Cardiac muscle cell (in vitro differentiated cells and primary cell): ENCODE results near the gene CX3CR1. TPM values are rescaled to one million over a fixed set of nuclear protein-coding genes. Genes with fewer than 3 reads are reported as not detected.
A peak's percentile ranks its signal among the peaks of the same experiment; 100 is the strongest.

ENCODE experiments used
- DNase-seq, 2 donors: peaks; one replicate each; pipeline versions ENCODE4 v3.0.0 to v3.0.0-alpha.2; 2010 to 2017; ENCODE audit warnings: low read depth in 1 of 2, low spot score in 1 of 2
- H3K27ac ChIP-seq: fragments of 200-600 bp; sonication (generic); 2 replicates; pipeline ENCODE4 v1.5.1; 2016
- H3K27me3 ChIP-seq: fragments of 200-600 bp; sonication (generic); 2 replicates; pipeline ENCODE4 v1.6.0; 2016; ENCODE audit warnings: control low read depth
- H3K36me3 ChIP-seq: fragments of 200-600 bp; sonication (generic); 2 replicates; pipeline ENCODE4 v1.5.1; 2016; ENCODE audit warnings: control low read depth
- H3K4me1 ChIP-seq: fragments of 200-600 bp; sonication (generic); 2 replicates; pipeline ENCODE4 v1.8.1; 2017; ENCODE audit warnings: low read depth, mild to moderate bottlenecking, mixed run types
- H3K4me3 ChIP-seq: fragments of 200-600 bp; sonication (generic); 2 replicates; pipeline ENCODE4 v1.5.1; 2016; ENCODE audit warnings: mild to moderate bottlenecking
- H3K9me3 ChIP-seq: fragments of 200-600 bp; sonication (generic); 2 replicates; pipeline ENCODE4 v1.5.1; 2017; ENCODE audit warnings: low read depth, mild to moderate bottlenecking, control low read depth
- polyA plus RNA-seq: library from polyadenylated mRNA; unstranded; fragments of >200 nt; fragmentation: Nextera tagmentation; extraction: Ambion mirVana; gene quantifications from 2 replicates; pipeline ENCODE4 v1.2.1, GENCODE V29; 2016
- total RNA-seq: library from RNA; depleted of rRNA; stranded (reverse); fragments of >200 nt; gene quantifications from 2 replicates; pipeline ENCODE4 v1.2.3, GENCODE V29; 2016
- TF ChIP-seq, protein P1 (sequence below): IDR thresholded peaks from 2 replicates; pipeline ENCODE4 v1.5.1; 2012; ENCODE audit warnings: low read depth, mild to moderate bottlenecking, low read length

Gene CX3CR1
- total and polyA plus RNA-seq, 2 experiments from 2014 or later = 0.48 to 2.6 TPM

DNA sequence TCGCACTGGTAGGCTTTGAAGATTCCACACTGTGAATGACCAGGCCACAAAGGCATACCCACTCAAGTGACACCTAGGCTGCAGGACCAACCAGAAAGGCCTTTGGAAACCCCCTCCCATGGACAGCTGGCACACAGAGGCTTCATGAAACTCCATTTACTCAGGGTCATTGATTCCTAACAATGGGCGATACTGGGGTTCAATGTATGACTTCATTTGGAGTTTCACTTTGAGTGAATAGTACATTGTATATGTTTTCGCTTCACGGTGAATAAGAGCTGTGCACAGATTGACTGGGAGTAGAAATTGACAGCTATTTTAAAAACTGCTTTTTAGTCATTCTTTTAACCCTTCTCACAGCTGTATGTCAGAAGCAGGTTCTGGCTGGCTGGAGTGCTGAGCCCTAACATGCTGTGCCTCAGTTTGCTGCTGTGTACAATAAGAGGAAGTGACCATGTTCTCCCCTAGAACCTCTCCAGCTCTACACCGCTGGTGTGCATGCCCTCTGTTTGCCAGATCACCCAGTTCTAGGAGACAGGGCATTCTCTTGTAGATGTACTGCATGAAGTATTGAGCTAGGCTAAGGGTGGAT, 15.4 kb upstream of the CX3CR1 start:
- Histone ChIP-seq H3K4me1 (peaks cover 10% of the 10 kb centered on the region), H3K27ac (no peak overlapping the region), H3K9me3 (no peaks in the 10 kb centered on the region), H3K36me3 (no peaks in the 10 kb centered on the region), H3K27me3 (no peaks in the 10 kb centered on the region), H3K4me3 (no peak overlapping the region)
- TF ChIP-seq, protein P1, sequence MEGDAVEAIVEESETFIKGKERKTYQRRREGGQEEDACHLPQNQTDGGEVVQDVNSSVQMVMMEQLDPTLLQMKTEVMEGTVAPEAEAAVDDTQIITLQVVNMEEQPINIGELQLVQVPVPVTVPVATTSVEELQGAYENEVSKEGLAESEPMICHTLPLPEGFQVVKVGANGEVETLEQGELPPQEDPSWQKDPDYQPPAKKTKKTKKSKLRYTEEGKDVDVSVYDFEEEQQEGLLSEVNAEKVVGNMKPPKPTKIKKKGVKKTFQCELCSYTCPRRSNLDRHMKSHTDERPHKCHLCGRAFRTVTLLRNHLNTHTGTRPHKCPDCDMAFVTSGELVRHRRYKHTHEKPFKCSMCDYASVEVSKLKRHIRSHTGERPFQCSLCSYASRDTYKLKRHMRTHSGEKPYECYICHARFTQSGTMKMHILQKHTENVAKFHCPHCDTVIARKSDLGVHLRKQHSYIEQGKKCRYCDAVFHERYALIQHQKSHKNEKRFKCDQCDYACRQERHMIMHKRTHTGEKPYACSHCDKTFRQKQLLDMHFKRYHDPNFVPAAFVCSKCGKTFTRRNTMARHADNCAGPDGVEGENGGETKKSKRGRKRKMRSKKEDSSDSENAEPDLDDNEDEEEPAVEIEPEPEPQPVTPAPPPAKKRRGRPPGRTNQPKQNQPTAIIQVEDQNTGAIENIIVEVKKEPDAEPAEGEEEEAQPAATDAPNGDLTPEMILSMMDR = no peak
- no peak for DNase-seq

DNA sequence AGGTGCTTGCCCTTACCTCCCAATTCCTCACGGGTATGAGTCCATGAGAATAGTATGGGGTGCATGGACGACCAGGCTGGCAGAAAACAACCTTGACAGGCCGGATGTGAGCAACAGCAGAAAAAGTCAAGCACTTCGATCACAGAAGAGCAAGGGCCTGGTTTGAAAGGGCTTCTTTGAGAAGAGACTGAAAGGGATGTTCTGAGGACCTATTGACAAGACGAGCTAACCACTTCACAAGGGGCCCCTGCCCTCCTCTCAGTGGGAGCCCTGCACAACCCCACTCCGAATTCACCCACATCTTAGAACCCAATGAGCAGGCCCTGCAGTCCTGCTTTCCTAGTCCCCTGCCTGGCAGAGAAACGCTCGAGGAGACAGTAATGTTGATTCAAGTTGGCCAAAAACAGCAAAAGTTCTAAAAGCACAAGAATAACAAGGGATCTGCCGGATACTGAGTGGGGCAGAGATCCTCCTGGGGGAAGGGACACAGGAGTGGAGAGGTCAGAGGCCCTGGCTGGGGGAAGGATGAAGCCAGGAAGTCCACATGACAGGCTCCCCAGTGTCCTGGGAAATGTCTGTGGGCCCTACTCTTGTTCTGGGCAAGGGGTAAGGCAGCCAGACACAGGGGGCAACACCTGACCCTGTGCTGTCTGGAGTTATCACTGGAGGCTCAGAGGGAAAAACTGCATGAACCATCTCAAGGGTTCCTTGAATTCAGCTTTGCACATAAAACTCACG, 14.8 kb upstream of the CX3CR1 start:
- Histone ChIP-seq H3K4me3 (no peak overlapping the region), H3K27me3 (no peaks in the 10 kb centered on the region), H3K4me1 (peaks cover 10% of the 10 kb centered on the region), H3K36me3 (no peaks in the 10 kb centered on the region), H3K9me3 (no peaks in the 10 kb centered on the region), H3K27ac (no peak overlapping the region)
- no peak for DNase-seq
- TF ChIP-seq, protein P1 = no peak

DNA sequence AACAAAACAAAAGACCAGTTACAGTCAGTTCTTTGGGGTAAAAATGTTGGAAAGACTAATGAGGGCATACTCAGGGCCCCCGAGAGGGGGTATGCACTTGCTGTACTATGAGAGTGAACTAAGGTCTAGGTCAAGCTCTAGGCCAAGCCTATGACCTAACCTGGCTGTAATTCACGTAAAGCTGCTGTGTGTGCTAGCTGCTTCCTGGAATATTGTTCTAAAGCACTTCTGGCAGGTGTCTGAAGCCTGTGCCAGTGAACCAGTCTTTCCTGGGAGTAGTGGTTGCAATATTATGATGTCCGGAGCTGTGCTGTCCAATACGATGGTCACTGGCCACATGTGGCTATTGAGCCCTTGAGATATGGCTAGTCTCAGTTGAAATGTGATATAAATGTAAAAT, 13.1 kb upstream of the CX3CR1 start:
- no peak for DNase-seq
- Histone ChIP-seq H3K4me1 (peaks cover 10% of the 10 kb centered on the region), H3K36me3 (no peaks in the 10 kb centered on the region), H3K4me3 (no peak overlapping the region), H3K27me3 (no peaks in the 10 kb centered on the region), H3K9me3 (no peaks in the 10 kb centered on the region), H3K27ac (no peak overlapping the region)
- TF ChIP-seq, protein P1 = no peak

DNA sequence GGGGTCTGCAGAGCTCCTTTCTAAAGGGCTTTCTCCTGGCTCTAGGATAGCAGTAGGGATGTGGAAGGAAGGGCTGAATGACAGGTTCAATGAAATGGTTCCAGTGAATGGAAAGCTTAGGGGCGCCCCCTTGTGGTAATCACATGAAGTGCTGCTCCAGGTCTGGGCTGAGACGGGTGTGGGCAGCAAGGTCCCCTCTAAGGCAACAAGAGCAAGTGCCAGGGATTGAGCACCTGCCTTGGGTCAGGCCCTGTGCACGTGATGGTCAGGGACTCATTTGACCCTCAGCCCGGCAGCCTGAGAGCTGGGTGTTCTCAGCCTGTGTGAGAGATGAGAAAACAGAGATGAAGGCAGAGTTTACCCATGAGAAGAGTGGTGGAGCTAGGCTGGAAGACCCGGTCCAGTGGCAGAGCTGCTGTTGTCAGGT, 12.1 kb upstream of the CX3CR1 start:
- Histone ChIP-seq H3K4me1 (peaks cover 10% of the 10 kb centered on the region), H3K4me3 (no peak overlapping the region), H3K9me3 (no peaks in the 10 kb centered on the region), H3K27me3 (no peaks in the 10 kb centered on the region), H3K36me3 (no peaks in the 10 kb centered on the region), H3K27ac (no peak overlapping the region)
- peak; percentile 60 to 80 for DNase-seq
- TF ChIP-seq, protein P1 = peak; percentile 94

DNA sequence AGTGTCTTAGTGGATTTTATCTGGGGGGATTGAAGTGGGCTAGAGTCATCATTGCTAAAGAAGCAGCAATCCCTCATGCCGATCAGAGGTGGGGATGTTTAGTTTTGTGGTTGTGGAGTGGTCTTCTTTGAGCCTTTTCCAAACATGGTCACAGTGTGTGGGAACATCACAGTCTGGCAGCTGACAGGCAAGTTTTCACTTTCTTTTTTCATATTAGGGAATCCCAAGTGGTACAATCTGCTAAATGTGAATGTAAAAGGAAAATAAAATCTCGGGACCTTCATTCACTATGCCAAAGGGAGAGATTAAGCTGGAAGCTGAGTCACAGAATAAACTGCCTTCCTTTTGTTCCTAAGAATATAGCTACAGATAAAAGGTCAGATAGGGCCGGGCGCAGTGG, 10.4 kb upstream of the CX3CR1 start:
- no peak overlapping the region for H3K4me3 ChIP-seq
- H3K4me1 ChIP-seq = peaks cover 10% of the 10 kb centered on the region
- H3K9me3 ChIP-seq = no peaks in the 10 kb centered on the region
- TF ChIP-seq, protein P1 = no peak
- DNase-seq = no peak
- H3K27ac ChIP-seq = no peak overlapping the region
- H3K36me3 ChIP-seq = no peaks in the 10 kb centered on the region
- H3K27me3 ChIP-seq = no peaks in the 10 kb centered on the region
